ENCODE results near the gene FNDC11. TPM values are rescaled to one million over a fixed set of nuclear protein-coding genes. Genes with fewer than 3 reads are reported as not detected.
A peak's percentile ranks its signal among the peaks of the same experiment; 100 is the strongest.

Gene FNDC11
- total and polyA plus RNA-seq, 2 of the 13 experiments (the other 11 are each of a cell fraction or from before 2014, with no cell fraction given), result 0.07 TPM; not detected in 1

- FAIRE-seq (no peak), DNase-seq (ENCODE audit: low spot score) (no peak), ATAC-seq (peak; percentile 41)
- H3K27ac ChIP-seq (ENCODE audit: extremely low read length, insufficient read depth, low read length), result no peak within 1 kb of the TSS
- ChIA-PET CTCF (ENCODE audit: low intra/inter-chr PET ratio, low total read pairs) (no interaction called here), POLR2A (interaction anchor here (0.6 to 2.1 kb wide), 6 partner anchors 15 to 107 kb away, joined by 3 to 11 read pairs (median 6); partner anchors contain the start of genes GMEB2, HELZ2 and PTK6)
- no peaks in the 10 kb centered on the region for H3K36me3 ChIP-seq (replicated peaks in 1 of 2; ENCODE audit: control insufficient read depth in 1 of 2, insufficient read depth in 2 of 2, low read length in 2 of 2)
- no peaks in the 10 kb centered on the region for H3K79me2 ChIP-seq (ENCODE audit: insufficient read depth, low read length)
- H3K9me3 ChIP-seq (ENCODE audit: low read length), result no peaks in the 10 kb centered on the region
- no TSS peak for BruUV-seq (replicated peaks)
- peak within 1 kb of the TSS; percentile 40; the same call in 1 of the 2 replicates for H3K9ac ChIP-seq (ENCODE audit: insufficient read depth, low read depth, low read length)
- peaks cover 11% of the 10 kb centered on the region for H3K4me1 ChIP-seq (ENCODE audit: insufficient read depth, low read length)
- H4K20me1 ChIP-seq (ENCODE audit: insufficient read depth, low read length), result peaks cover 2% of the 10 kb centered on the region; the same call in 1 of the 2 replicates
- peaks cover 24 to 50% of the 10 kb centered on the region in 2 experiments for H3K27me3 ChIP-seq (ENCODE audit: control insufficient read depth in 1 of 2, insufficient read depth in 2 of 2, low read length in 2 of 2)
- no peak within 1 kb of the TSS for H2AFZ ChIP-seq (ENCODE audit: low read length)
- H3K4me3 ChIP-seq (replicated peaks in 1 of 3; ENCODE audit: insufficient read depth in 1 of 3, low read depth in 2 of 3, low read length in 3 of 3), result peak within 1 kb of the TSS; percentile 61 to 69 (median 66); a peak in 4 of 6 replicates
- intact Hi-C loops (cut with micrococcal nuclease; ENCODE audit: unreplicated experiment), result no loop called here
- WGBS (ENCODE audit: low lambda C conversion rate), result 56% methylated on average over 55 of the region's 64 CpGs
- in situ Hi-C loops (cut with HindIII; ENCODE audit: extremely low pct_ligation_motif_present, low pct_unique_long_range_greater_than_20kb), result no loop called here
- H3K4me2 ChIP-seq (ENCODE audit: low read depth, low read length), result peak within 1 kb of the TSS; percentile 70
- no peak for TF ChIP-seq NBN (conservative IDR thresholded peaks at IDR 0.05)
- no peak for TF ChIP-seq ASH2L (IDR thresholded peaks at IDR 0.05; ENCODE audit: insufficient read length, low read depth, low read length)
- no peak for TF ChIP-seq CHCHD3 (CRISPR knock-in tag; IDR thresholded peaks at IDR 0.05)
- TF ChIP-seq ATAD3A (CRISPR knock-in tag; IDR thresholded peaks at IDR 0.05), result no peak
- no peak for TF ChIP-seq ZNF367 (CRISPR knock-in tag; IDR thresholded peaks at IDR 0.05; ENCODE audit: borderline replicate concordance)
- TF ChIP-seq KMT2B (CRISPR knock-in tag; IDR thresholded peaks at IDR 0.05), result no peak
- TF ChIP-seq ZNF253 (CRISPR knock-in tag; IDR thresholded peaks at IDR 0.05; ENCODE audit: borderline replicate concordance), result no peak
- no peak for TF ChIP-seq PHB2 (IDR thresholded peaks at IDR 0.05; ENCODE audit: partially characterized antibody)
- TF ChIP-seq SP1 (IDR thresholded peaks at IDR 0.05), result no peak
- TF ChIP-seq SP1 (CRISPR knock-in tag; IDR thresholded peaks at IDR 0.05), result 0 out of 2 replicates have a peak, but pooled peaks have one; percentile 41
- TF ChIP-seq, protein P1, sequence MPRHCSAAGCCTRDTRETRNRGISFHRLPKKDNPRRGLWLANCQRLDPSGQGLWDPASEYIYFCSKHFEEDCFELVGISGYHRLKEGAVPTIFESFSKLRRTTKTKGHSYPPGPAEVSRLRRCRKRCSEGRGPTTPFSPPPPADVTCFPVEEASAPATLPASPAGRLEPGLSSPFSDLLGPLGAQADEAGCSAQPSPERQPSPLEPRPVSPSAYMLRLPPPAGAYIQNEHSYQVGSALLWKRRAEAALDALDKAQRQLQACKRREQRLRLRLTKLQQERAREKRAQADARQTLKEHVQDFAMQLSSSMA (CRISPR knock-in tag; IDR thresholded peaks at IDR 0.05), result no peak
- no peak for TF ChIP-seq MTA3 (CRISPR knock-in tag; IDR thresholded peaks at IDR 0.05)
- TF ChIP-seq RBAK (CRISPR knock-in tag; IDR thresholded peaks at IDR 0.05), result no peak
- no peak for TF ChIP-seq ZNF510 (CRISPR knock-in tag; IDR thresholded peaks at IDR 0.05; ENCODE audit: low read depth)
- no peak for TF ChIP-seq SAP130 (CRISPR knock-in tag; IDR thresholded peaks at IDR 0.05; ENCODE audit: low read depth)
- TF ChIP-seq POLR2AphosphoS5 (IDR thresholded peaks at IDR 0.05; ENCODE audit: low read depth, low read length), result peak; percentile 62; the same call in 1 of the 2 replicates
- TF ChIP-seq ZNF569 (CRISPR knock-in tag; IDR thresholded peaks at IDR 0.05; ENCODE audit: borderline replicate concordance), result no peak
- no peak for TF ChIP-seq CBX2 (IDR thresholded peaks at IDR 0.05; ENCODE audit: low read depth, low read length)
- no peak for TF ChIP-seq CBX2 (CRISPR knock-in tag; IDR thresholded peaks at IDR 0.05; ENCODE audit: low read depth)
- TF ChIP-seq ZNF766 (CRISPR knock-in tag; IDR thresholded peaks at IDR 0.05; ENCODE audit: borderline replicate concordance), result no peak
- TF ChIP-seq HIVEP1 (CRISPR knock-in tag; IDR thresholded peaks at IDR 0.05), result no peak
- TF ChIP-seq ZNF790 (CRISPR knock-in tag; IDR thresholded peaks at IDR 0.05; ENCODE audit: borderline replicate concordance), result no peak
- TF ChIP-seq AHDC1 (CRISPR knock-in tag; IDR thresholded peaks at IDR 0.05; ENCODE audit: borderline replicate concordance), result no peak
Measured at GRCh38 chr20:63520504-63520933, 33.4 kb upstream of the FNDC11 start, which contains the start of gene PPDPF. TSS of gene PPDPF (plus strand) at chr20:63520765. CDS start at chr20:63521309, 544 bp downstream.

Data from HepG2 (cell line).